GM15510 (cell line): Measurements from ENCODE around the gene HLA-DQB1.
A peak's percentile ranks its signal among the peaks of the same experiment; 100 is the strongest.

Experiments
- POLR2A ChIP-seq: IDR thresholded peaks from 3 replicates; pipeline ENCODE4 v1.6.1; 2011; ENCODE audit warnings: borderline replicate concordance; ENCODE audit not compliant: insufficient read length; ENCODE audit errors: extremely low read depth

Gene HLA-DQB1

DNA sequence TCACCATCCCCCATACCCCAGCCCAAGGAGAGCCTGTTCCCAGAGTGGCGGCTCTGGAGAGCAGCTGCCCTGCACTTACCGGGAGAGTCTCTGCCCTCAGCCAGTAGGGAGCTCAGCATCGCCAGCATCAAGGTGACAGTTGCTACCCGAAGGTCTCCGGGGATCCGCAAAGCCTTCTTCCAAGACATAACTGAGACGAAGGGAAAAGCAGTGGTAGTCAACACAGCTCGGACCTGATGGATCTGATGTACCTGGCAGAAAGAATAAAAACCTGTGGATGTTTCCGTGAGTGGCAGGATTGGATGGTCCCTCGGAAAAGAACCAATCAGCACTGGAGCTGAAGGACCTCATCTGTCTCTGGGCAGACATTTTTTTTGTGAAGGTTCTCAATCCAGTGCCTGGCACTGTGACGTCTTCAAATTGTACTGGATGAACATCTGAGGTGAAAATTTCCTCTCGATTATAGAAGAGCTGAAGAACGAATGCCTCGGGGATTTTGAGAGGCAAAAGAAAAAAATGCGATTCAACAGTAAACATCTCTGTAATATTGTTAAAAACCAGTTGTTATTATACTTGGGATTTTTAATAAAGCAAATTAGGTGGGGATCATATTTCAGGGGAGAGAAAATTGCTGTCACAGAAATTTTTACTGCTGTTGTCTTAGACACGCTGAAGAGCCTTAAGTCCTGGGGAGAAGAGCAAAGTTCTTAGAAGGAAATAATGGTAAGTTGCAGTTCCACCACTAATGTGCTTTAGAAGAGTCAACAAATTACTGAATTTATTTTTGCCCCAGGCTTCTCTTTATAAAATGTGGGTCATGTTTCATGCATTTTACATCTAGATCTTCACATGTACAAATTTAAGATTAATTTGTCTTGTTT, at the start of gene HLA-DQB1:
Gene HLA-DQB1 (minus strand): TSS at position 238 of the 881 bp plus-strand sequence. CDS start 50 bp downstream, at position 188.
- TF ChIP-seq POLR2A = peak; percentile 33

DNA sequence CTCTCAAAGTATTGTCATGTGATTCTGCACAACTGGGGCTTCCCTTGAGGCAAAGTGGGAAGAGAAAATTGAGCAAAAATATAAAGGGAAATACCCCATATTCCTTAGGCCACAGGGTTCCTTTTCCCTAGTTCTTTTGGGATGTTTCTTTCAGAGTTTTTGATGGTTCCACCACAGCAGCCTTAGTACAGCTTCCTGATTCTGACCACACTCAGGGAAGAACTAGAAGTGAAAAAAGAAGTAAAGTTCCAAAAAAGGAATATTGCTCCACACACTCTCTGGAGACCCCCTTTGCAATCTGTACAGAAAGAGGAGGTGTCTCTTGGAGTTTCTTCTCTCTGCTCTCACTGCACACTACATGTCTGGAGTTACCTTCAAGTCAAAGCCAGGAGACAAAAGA, 46.8 kb upstream of the HLA-DQB1 start:
- TF ChIP-seq POLR2A = no peak

DNA sequence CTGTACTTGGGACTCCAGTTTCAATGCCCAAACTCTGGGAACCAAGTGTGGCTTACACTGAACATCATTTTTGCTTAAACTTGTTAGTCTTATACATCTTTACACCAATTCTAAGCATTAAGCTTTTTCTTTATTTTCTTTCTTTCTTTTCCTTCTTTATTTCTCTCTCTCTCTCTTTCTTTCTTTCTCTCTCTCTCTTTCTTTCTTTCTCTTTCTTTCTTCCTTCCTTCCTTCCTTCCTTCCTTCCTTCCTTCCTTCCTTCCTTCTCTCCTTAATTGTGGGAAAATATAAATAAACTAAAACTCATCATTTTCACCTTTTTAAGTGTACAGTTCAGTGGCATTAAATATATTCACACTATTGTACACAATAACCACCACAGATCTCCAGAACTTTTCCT, 43.2 kb upstream of the HLA-DQB1 start:
- no peak for TF ChIP-seq POLR2A

DNA sequence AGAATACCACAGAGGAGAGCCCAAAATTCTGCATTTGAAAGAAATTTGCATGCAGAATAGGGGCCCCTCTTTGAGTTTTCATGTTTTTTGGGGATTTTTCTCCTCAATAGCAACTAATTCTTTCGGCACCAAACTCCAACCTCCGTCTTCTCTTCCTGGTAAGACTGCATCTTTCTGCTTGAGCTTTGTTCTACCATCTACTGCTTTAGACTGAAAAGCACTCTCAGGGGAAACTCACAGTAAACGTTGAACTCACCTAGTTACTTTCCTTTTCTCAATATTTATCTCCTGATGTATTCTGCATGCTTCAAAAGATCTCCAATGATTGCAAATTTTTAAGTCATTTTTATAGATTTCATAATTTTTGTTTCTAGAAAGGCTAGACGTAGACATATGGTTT, 36.9 kb upstream of the HLA-DQB1 start:
- no peak for TF ChIP-seq POLR2A

DNA sequence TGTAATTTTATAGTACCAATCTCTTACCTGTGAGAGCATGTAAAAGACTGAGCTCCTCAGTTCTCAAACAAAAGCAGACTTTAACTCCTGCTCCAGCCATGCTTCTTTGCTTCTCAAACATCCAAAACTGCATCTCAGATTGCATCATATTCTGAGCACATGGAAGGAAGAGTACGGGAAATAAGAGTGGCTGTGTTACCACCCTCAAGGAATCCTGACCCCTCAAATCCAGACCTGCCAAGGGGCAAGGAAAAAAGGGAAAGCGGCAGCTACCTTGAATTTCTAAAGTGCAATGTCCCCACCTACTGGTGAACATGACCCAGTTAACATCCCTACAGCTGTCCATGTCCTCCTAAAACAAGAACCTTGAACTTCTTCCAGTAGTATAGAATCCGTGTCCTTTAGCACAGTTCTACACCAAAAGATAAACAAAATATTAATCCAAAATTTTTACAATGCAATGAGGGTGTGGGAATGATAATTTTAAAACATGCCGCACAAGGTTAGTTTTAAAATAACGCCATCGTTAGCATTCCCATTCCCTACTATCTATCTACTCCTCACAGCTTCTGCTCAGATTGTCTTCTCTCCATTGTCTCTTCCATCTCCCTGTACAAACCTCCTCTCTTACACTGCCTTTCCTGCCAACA, 34.1 kb upstream of the HLA-DQB1 start:
- no peak for TF ChIP-seq POLR2A

DNA sequence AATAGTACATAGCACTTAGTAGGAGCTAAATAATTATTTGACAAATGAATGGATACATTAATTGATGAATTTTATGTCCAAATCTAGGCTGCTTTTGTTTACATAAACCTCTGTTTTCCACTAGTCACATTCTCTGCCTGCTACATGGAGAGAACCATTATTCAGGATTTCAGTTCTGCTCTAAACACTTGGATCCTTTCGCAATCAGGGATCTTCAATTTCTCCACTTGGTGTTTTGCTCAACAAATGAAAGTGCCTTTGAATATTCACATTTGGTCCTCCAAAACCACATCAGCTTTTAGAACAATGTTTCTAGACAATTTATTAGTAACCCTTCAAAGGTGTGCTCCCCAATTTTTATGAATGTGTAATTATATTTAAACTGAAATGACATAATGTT, 30.6 kb upstream of the HLA-DQB1 start:
- TF ChIP-seq POLR2A = no peak

DNA sequence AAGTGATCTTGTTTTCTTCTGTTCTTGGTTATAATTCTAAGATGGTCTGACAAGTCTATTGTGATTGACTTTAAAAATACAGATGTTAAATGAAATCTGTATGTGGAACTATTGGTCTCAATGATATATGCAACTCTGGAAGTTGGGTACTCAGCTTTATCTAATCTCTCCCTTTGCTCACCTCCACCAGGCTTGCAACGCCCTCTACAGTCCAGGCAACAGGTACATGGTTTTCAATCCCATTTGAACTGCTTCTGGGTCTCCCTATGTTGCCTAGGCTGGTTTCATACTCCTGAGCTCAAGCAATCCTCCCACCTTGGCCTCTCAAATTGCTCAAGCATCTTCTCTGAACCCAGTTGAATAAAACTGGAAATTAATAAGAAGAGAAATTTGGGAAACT, 25.6 kb upstream of the HLA-DQB1 start:
- TF ChIP-seq POLR2A = no peak

DNA sequence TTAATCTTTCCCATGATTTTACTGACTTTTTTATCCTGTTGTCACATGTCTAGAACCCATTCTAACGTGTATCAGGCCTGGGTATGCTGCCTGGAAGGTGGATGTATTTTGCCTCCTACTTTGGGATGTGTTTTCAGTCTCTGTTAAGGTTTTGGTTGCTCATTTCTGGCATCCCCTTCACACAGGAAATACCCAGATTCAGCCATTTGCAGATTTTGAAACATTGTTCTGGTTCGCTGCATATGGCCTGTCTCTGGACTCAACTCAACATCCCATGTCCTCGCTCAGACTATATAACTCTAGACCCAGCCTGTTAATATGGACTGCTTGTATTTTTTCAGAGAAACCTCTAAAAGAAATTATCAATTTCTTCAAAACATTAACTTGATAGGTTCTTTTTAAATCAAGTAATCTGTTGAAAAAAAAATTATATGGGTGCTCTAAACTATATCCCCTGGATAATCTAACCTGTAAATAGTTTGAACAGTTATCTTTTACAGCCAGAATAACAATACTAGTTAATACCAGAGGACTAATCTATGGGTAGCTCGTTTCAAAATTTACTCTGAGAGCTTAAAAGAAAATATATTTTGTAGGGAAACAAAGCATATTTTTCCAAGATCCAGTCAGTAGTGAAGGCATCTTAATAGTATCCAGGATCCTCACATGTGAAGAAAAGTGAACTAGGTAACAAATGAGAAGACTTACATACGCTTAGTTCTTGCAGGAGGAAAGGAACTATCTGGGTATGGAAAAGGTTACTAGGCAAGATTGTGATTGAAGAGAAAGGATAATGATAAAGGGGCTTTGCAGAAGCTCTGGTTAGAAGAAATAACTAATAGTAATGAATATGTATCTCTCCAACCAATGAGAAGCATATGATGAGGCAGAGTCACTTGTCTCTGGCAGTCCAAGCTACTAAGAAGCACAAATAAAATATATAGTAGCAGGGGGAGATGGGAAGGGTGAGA, 23.4 kb upstream of the HLA-DQB1 start:
- TF ChIP-seq POLR2A = no peak

DNA sequence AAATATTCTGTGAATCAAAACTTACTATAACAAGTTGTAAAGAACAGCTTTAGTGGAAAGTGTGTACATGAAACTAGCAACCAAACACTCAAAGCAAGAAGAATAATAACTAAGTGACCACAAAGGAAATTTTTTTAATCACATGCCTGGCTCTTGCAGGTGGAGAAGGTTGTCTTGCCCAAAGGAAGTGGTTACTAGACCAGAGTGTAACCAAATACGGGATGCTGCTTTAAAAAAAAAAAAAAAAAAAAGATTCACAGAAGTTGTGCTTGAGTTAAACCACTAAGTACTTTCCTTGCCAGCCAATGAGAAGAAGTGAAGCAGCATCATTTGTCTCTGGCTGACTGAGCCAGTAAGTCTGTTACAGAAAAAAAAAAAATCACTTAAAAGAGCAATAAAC, 19.1 kb upstream of the HLA-DQB1 start:
- no peak for TF ChIP-seq POLR2A

DNA sequence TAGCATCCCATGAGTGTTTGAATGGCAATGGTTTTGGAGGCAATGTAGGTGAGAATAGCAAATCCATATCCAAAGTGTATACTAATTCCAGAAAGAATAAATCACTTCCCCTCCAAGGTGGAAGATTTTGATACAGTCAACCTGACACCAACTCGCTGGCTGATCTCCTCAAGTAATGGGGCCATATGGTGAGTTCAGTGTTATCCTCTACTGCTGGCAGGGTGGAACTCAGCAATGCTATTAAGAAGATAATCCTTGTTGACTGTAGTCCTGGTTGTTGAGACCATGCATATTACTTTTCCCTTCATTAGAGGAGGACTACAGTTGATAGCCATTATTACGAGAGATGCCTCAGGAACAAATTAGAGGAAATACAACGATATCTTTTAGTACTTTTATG, 17.8 kb upstream of the HLA-DQB1 start:
- TF ChIP-seq POLR2A = no peak

DNA sequence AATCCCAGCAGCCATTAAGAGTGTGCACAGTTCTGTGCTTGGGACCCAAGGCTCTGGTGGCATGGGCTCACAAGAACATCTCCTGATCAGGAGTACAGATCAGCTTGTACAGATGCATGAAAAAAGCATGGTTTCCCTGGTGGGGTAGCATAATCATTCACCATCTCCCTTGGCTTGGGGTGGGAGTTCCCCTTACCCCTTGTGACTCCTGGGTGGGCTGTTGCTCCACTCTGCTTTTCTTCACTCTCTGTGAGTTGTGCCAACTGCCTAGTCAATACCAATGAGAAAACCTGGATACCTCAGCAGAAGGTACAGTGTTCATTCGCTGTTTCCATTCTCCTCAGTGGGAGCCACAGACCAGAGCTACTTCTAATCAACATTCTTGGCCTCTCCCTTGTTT, 13.6 kb upstream of the HLA-DQB1 start:
- no peak for TF ChIP-seq POLR2A

DNA sequence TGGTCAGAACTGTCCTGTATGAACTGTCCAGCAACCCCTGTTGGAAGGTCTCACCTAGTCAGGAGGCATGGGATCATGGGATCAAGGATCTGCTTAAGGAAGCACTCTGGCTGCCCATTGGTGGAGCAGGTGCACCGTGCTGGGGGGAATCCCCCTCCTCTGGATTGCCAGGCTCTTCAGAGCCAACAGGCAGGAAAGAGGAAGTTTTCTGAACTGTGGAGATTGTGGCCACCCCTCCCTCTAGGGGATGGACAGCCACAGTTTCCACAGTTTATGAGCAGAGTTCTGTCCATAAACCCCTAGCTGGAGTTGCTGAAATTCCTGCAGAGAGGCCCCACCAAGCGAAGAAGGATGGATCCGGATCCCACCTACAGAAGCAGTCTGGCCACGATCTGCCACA, 13.0 kb upstream of the HLA-DQB1 start:
- TF ChIP-seq POLR2A = no peak

DNA sequence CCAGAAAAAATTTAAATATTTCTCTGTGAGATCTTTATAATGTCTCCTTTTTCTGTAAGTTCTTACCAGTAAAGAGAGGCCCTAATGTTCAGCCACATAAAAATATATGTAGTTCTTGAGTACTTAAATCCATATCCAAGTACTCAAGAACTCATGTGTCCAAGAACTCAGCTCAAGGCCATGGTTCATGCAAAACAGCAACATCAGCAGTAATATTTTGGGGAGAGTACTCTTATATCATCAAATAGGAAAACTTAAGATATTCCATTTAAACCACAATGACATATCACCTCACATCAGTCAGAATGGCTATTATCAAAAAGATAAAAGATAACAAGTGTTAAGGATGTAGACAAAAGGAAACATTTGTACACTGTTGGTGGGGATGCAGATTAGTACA, 3.4 kb upstream of the HLA-DQB1 start:
- TF ChIP-seq POLR2A = no peak

DNA sequence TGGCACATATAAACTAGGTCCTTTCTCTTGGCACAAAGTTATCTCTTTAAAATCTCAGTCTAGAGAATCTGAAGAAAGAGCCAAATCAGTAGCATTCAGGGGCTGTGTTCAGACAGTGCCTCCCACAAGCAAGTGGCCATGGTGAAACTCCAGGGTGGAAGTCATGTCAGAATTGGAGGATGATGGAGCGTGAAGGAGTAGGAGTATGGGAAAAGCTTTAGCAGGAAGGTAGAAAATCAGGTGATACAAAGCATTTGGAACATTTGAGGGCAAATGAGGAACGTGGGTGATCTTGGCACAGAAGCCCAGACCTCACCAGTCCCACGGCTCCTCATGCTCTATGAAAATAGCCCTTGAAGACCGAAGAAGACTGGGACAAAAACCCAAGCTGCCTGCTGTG, 2.8 kb upstream of the HLA-DQB1 start:
- TF ChIP-seq POLR2A = no peak

DNA sequence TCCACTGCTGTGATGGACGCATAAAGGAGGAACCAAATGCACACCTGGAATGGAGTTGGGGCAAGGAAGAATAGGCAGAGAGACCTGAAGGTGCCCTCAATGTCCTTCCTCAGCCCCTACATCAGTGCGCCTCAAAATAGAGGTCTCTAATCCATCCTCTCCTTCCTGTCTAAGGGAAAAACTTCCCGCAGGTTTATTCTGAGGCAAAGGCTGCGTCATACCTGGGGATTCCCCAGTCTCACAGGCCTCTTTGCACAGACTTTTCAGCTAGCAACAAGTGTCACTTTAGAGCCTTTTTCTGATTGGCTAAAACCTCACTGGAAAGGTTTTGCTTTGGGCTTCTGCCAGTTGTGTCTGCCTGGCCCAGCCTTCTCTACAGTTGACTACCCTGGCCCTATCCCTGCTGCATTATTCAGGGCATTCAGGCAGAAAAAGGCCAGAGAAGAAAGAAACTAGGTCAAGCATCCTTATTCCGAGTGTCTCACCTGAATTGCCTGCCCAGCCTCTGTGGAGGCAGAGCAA, 1.8 kb upstream of the HLA-DQB1 start:
- peak; percentile 15 for TF ChIP-seq POLR2A

DNA sequence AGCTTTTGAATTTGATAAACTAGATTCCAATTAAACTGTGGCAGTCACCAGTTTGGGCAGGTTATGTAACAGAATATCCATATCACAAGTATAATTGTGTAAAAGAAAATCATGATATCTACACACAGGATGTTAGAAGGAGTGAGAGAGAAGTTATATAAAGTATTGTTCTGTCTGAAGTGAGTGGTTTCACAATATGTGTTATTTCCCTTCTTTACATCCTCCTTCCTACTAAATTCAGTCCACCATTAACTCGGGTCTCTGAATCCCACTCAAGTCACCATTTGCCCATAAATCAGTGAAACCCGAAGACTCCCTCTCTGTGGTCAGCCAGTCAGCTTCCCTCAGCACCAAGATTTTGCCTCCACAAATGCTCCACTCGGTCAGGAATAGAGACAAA, 796 bp downstream of the HLA-DQB1 start:
- TF ChIP-seq POLR2A = no peak
